GM23248 (cell line): ENCODE results near the gene RNPS1. TPM values are rescaled to one million over a fixed set of nuclear protein-coding genes. Genes with fewer than 3 reads are reported as not detected.
"Not testable (repeated sequence)": the region's sequence is repeated elsewhere in the genome, so short reads cannot be mapped to it uniquely, and the experiment has no call there.

Experiments
- DNase-seq: peaks from one replicate; pipeline ENCODE4 v3.0.0-alpha.2; 2015
- H2AFZ ChIP-seq: fragments of 200-600 bp; sonication (generic); 2 replicates; pipeline ENCODE4 v1.6.1; 2016; ENCODE audit warnings: antibody characterized with exemption
- H3F3A ChIP-seq: fragments of 200-600 bp; sonication (generic); 2 replicates; pipeline ENCODE4 v1.6.1; 2016; ENCODE audit warnings: mild to moderate bottlenecking, antibody characterized with exemption, mixed run types; ENCODE audit not compliant: insufficient read depth
- H3K27ac ChIP-seq: fragments of 200-600 bp; sonication (generic); 2 replicates; pipeline ENCODE4 v1.5.1; 2016; ENCODE audit warnings: mild to moderate bottlenecking
- H3K27me3 ChIP-seq: fragments of 200-600 bp; sonication (generic); replicated peaks from 2 replicates; pipeline ENCODE4 v1.6.1; 2016; ENCODE audit warnings: mild to moderate bottlenecking; ENCODE audit not compliant: insufficient read depth
- H3K36me3 ChIP-seq: fragments of 200-600 bp; sonication (generic); 2 replicates; pipeline ENCODE4 v1.6.1; 2016; ENCODE audit warnings: low read depth, mild to moderate bottlenecking
- H3K4me1 ChIP-seq: fragments of 200-600 bp; sonication (generic); 2 replicates; pipeline ENCODE4 v1.6.1; 2016; ENCODE audit warnings: mild to moderate bottlenecking; ENCODE audit not compliant: insufficient read depth
- H3K4me2 ChIP-seq: fragments of 200-600 bp; sonication (generic); one replicate; pipeline ENCODE4 v1.6.1; 2016; ENCODE audit warnings: mild to moderate bottlenecking; ENCODE audit not compliant: unreplicated experiment
- H3K4me3 ChIP-seq: fragments of 200-600 bp; sonication (generic); 2 replicates; pipeline ENCODE4 v1.5.1; 2016; ENCODE audit warnings: mild to moderate bottlenecking
- H3K79me2 ChIP-seq: fragments of 200-600 bp; sonication (generic); 2 replicates; pipeline ENCODE4 v1.6.1; 2016; ENCODE audit warnings: mild to moderate bottlenecking; ENCODE audit not compliant: insufficient read depth
- H3K9ac ChIP-seq: fragments of 200-600 bp; sonication (generic); 2 replicates; pipeline ENCODE4 v1.6.1; 2016; ENCODE audit warnings: mild to moderate bottlenecking
- H3K9me2 ChIP-seq: fragments of 200-600 bp; sonication (generic); 2 replicates; pipeline ENCODE4 v1.6.1; 2016; ENCODE audit warnings: mixed run types, mild to moderate bottlenecking, moderate library complexity; ENCODE audit not compliant: insufficient read depth
- H3K9me3 ChIP-seq: fragments of 200-600 bp; sonication (generic); one replicate; pipeline ENCODE4 v1.6.1; 2017; ENCODE audit warnings: low read depth
- H4K20me1 ChIP-seq: fragments of 200-600 bp; sonication (generic); 2 replicates; pipeline ENCODE4 v1.6.0; 2016; ENCODE audit not compliant: insufficient read depth
- EZH2 ChIP-seq: fragments of 200-600 bp; sonication (generic); IDR thresholded peaks from 2 replicates; pipeline ENCODE4 v1.6.1; 2018; ENCODE audit warnings: antibody characterized with exemption, mild to moderate bottlenecking; ENCODE audit not compliant: insufficient read depth, poor library complexity, severe bottlenecking
- EZH2phosphoT487 ChIP-seq: fragments of 200-600 bp; sonication (generic); IDR thresholded peaks from 2 replicates; pipeline ENCODE4 v1.6.1; 2018; ENCODE audit warnings: antibody characterized with exemption, moderate library complexity, mild to moderate bottlenecking, low read depth; ENCODE audit not compliant: insufficient read depth
- WGBS, 2 experiments: methylation state at CpG; one replicate each; pipeline ENCODE4 v1.1.6; 2015 to 2017; ENCODE audit warnings: low lambda C conversion rate in 2 of 2, low coverage in 1 of 2; ENCODE audit errors: missing lambda C conversion rate in 2 of 2; 5-methylcytosine and 5-hydroxymethylcytosine counted together
- in situ Hi-C: fragments of 300-500 bp; cut with MboI; formaldehyde crosslinking; loops from 2 replicates; pipeline ENCODE4 v1.15.0; 2020
- polyA plus RNA-seq: library from polyadenylated mRNA; unstranded; fragments of >200 nt; fragmentation: Nextera tagmentation; extraction: Ambion mirVana; gene quantifications from 2 replicates; pipeline ENCODE4 v1.2.1, GENCODE V29; 2016
- total RNA-seq: library from RNA; depleted of rRNA; stranded (reverse); fragments of >200 nt; shearing (Covaris generic); gene quantifications from 2 replicates; pipeline ENCODE4 v1.2.3, GENCODE V29; 2014

RNPS1 gene
- total and polyA plus RNA-seq, 2 experiments from 2014 or later, result 104 to 176 TPM

GRCh38 chr16:2260250-2260649 lies 7.7 kb downstream of the RNPS1 start:
- no peak overlapping the region for H2AFZ ChIP-seq
- no peak overlapping the region for H3K4me3 ChIP-seq
- peaks cover 100% of the 10 kb centered on the region for H3K79me2 ChIP-seq
- no peak overlapping the region for H3K9ac ChIP-seq
- no peak for DNase-seq
- H3K27ac ChIP-seq, result no peak overlapping the region
- no peaks in the 10 kb centered on the region for H3K9me3 ChIP-seq
- TF ChIP-seq EZH2 (no peak), EZH2phosphoT487 (no peak)
- H3K4me1 ChIP-seq, result no peaks in the 10 kb centered on the region
- no peak overlapping the region for H3K4me2 ChIP-seq
- H3K27me3 ChIP-seq, result no peaks in the 10 kb centered on the region
- no peaks in the 10 kb centered on the region for H3K9me2 ChIP-seq
- H3K36me3 ChIP-seq, result peaks cover 77% of the 10 kb centered on the region
- WGBS, 2 experiments, result 92 to 93% methylated on average over 8 of the region's 8 CpGs
- H4K20me1 ChIP-seq, result peaks cover 12% of the 10 kb centered on the region; the same call in 1 of the 2 replicates
- in situ Hi-C loops, result no loop called here
- peaks cover 35% of the 10 kb centered on the region for H3F3A ChIP-seq

- H4K20me1 ChIP-seq, result not testable (repeated sequence)
Measured at GRCh38 chr16:2258530-2258929, 9.4 kb downstream of the RNPS1 start.

GRCh38 chr16:2257726-2258125 lies 10.2 kb downstream of the RNPS1 start:
- H3K9me2 ChIP-seq, result no peaks in the 10 kb centered on the region
- WGBS, 2 experiments, result 89 to 91% methylated on average over 6 of the region's 6 CpGs
- TF ChIP-seq EZH2phosphoT487, result no peak
- no peak for TF ChIP-seq EZH2
- in situ Hi-C loops, result no loop called here
- no peaks in the 10 kb centered on the region for H3K27me3 ChIP-seq
- DNase-seq, result no peak
- H2AFZ ChIP-seq, result no peak overlapping the region
- peaks cover 50% of the 10 kb centered on the region for H3F3A ChIP-seq
- H3K9ac ChIP-seq, result no peak overlapping the region
- no peaks in the 10 kb centered on the region for H3K4me1 ChIP-seq
- H3K4me3 ChIP-seq, result no peak overlapping the region
- H3K9me3 ChIP-seq, result no peaks in the 10 kb centered on the region
- H3K27ac ChIP-seq, result no peak overlapping the region
- H3K36me3 ChIP-seq, result peaks cover 86% of the 10 kb centered on the region
- peaks cover 79% of the 10 kb centered on the region for H3K79me2 ChIP-seq
- no peak overlapping the region for H3K4me2 ChIP-seq
- H4K20me1 ChIP-seq, result 0 out of 2 replicates have a peak, but pooled peaks cover 3% of the 10 kb centered on the region

More at GRCh38 chr16:2258530-2258929, 9.4 kb downstream of the RNPS1 start:
- DNase-seq, H3K9me2 ChIP-seq, H3K4me1 ChIP-seq, H2AFZ ChIP-seq, H3K4me3 ChIP-seq, H3K9me3 ChIP-seq, H3K9ac ChIP-seq, H3K27me3 ChIP-seq, in situ Hi-C loops, H3K4me2 ChIP-seq, H3K27ac ChIP-seq: not testable (repeated sequence)
- H3K79me2 ChIP-seq, result peaks cover 87% of the 10 kb centered on the region
- H3K36me3 ChIP-seq, result peaks cover 86% of the 10 kb centered on the region
- 96 to 97% methylated on average over 7 of the region's 7 CpGs for WGBS, 2 experiments
- peaks cover 45% of the 10 kb centered on the region for H3F3A ChIP-seq

- Histone ChIP-seq H2AFZ (no peak overlapping the region), H3K9me3 (no peaks in the 10 kb centered on the region), H3K36me3 (peaks cover 75% of the 10 kb centered on the region), H3K79me2 (peaks cover 68% of the 10 kb centered on the region), H3K4me2 (no peak overlapping the region), H3K27me3 (no peaks in the 10 kb centered on the region), H3K27ac (no peak overlapping the region), H4K20me1 (0 out of 2 replicates have a peak, but pooled peaks cover 3% of the 10 kb centered on the region), H3F3A (peaks cover 58% of the 10 kb centered on the region), H3K9me2 (no peaks in the 10 kb centered on the region), H3K4me3 (no peak overlapping the region), H3K9ac (no peak overlapping the region), H3K4me1 (peaks cover 5% of the 10 kb centered on the region; the same call in 1 of the 2 replicates)
- in situ Hi-C loops, result no loop called here
- no peak for DNase-seq
- TF ChIP-seq EZH2phosphoT487, result no peak
- TF ChIP-seq EZH2, result no peak
- WGBS, 2 experiments, result 89 to 90% methylated on average over 12 of the region's 12 CpGs
Measured at GRCh38 chr16:2256531-2257140, 11.3 kb downstream of the RNPS1 start.
